ENCODE data around the gene RAB27A. TPM values are rescaled to one million over a fixed set of nuclear protein-coding genes. Genes with fewer than 3 reads are reported as not detected.

Gene RAB27A
- total RNA-seq, 1 donor from 2014 or later: 5.9 TPM

GRCh38 chr15:55183679-55184078, 105.9 kb downstream of the RAB27A start:
- Mint-ChIP-seq H3K36me3 (ENCODE audit: low read depth) (peaks cover 11% of the 10 kb centered on the region), H3K27me3 (ENCODE audit: low read depth) (no peaks in the 10 kb centered on the region), H3K4me1 (no peaks in the 10 kb centered on the region), H3K4me3 (no peak overlapping the region), H3K27ac (ENCODE audit: unreplicated experiment) (no peak overlapping the region), H3K9me3 (no peaks in the 10 kb centered on the region)
- no peak for DNase-seq (ENCODE audit: low read depth, low spot score)
- no peak for TF ChIP-seq CTCF (conservative IDR thresholded peaks at IDR 0.05)

GRCh38 chr15:55179141-55179540, 110.5 kb downstream of the RAB27A start:
- Mint-ChIP-seq H3K27me3 (ENCODE audit: low read depth) (no peaks in the 10 kb centered on the region), H3K4me3 (no peak overlapping the region), H3K27ac (ENCODE audit: unreplicated experiment) (no peak overlapping the region), H3K9me3 (no peaks in the 10 kb centered on the region), H3K4me1 (no peaks in the 10 kb centered on the region), H3K36me3 (ENCODE audit: low read depth) (peaks cover 4% of the 10 kb centered on the region)
- no peak for DNase-seq (ENCODE audit: low read depth, low spot score)
- TF ChIP-seq CTCF (conservative IDR thresholded peaks at IDR 0.05): no peak

GRCh38 chr15:55170361-55170760, 119.3 kb downstream of the RAB27A start:
- Mint-ChIP-seq H3K36me3 (ENCODE audit: low read depth) (no peaks in the 10 kb centered on the region), H3K9me3 (no peaks in the 10 kb centered on the region), H3K4me3 (no peak overlapping the region), H3K27me3 (ENCODE audit: low read depth) (no peaks in the 10 kb centered on the region), H3K27ac (ENCODE audit: unreplicated experiment) (no peak overlapping the region), H3K4me1 (no peaks in the 10 kb centered on the region)
- no peak for TF ChIP-seq CTCF (conservative IDR thresholded peaks at IDR 0.05)
- no peak for DNase-seq (ENCODE audit: low read depth, low spot score)

- DNase-seq (ENCODE audit: low read depth, low spot score): peak; percentile 60
- H3K27ac Mint-ChIP-seq (ENCODE audit: unreplicated experiment): no peak overlapping the region
- TF ChIP-seq CTCF (conservative IDR thresholded peaks at IDR 0.05): peak; percentile 89
- no peaks in the 10 kb centered on the region for H3K4me1 Mint-ChIP-seq
- no peaks in the 10 kb centered on the region for H3K36me3 Mint-ChIP-seq (ENCODE audit: low read depth)
- H3K9me3 Mint-ChIP-seq: no peaks in the 10 kb centered on the region
- H3K27me3 Mint-ChIP-seq (ENCODE audit: low read depth): no peaks in the 10 kb centered on the region
- no peak overlapping the region for H3K4me3 Mint-ChIP-seq
Observed at GRCh38 chr15:55168350-55168974, 121.2 kb downstream of the RAB27A start.

- no peak overlapping the region for H3K27ac Mint-ChIP-seq (ENCODE audit: unreplicated experiment)
- no peaks in the 10 kb centered on the region for H3K4me1 Mint-ChIP-seq
- DNase-seq (ENCODE audit: low read depth, low spot score): no peak
- H3K9me3 Mint-ChIP-seq: no peaks in the 10 kb centered on the region
- no peak for TF ChIP-seq CTCF (conservative IDR thresholded peaks at IDR 0.05)
- no peaks in the 10 kb centered on the region for H3K27me3 Mint-ChIP-seq (ENCODE audit: low read depth)
- H3K4me3 Mint-ChIP-seq: no peak overlapping the region
- H3K36me3 Mint-ChIP-seq (ENCODE audit: low read depth): no peaks in the 10 kb centered on the region
Observed at GRCh38 chr15:55164284-55164683, 125.3 kb downstream of the RAB27A start.

Other genes with a start within 250 kb of the RAB27A start
- gene RSL24D1, start 92.9 kb downstream of the RAB27A start, total RNA-seq: 78.6 and 83.8 TPM in 2 replicates
- gene PIGBOS1, start 29.3 kb upstream of the RAB27A start, total RNA-seq: 12.5 and 16.6 TPM in 2 replicates
- gene PIGB, start 29.4 kb upstream of the RAB27A start, total RNA-seq: 12.9 and 14.6 TPM in 2 replicates
- 9.6 and 15.0 TPM in 2 replicates for gene CCPG1, start 118.5 kb upstream of the RAB27A start, total RNA-seq
- 2.0 and 2.7 TPM in 2 replicates for gene PIERCE2, start 118.7 kb upstream of the RAB27A start, total RNA-seq
- 5.1 and 5.3 TPM in 2 replicates for gene DNAAF4, start 218.4 kb upstream of the RAB27A start, total RNA-seq